ENCODE results near the gene RIOK3.

The RIOK3 gene, protein sequence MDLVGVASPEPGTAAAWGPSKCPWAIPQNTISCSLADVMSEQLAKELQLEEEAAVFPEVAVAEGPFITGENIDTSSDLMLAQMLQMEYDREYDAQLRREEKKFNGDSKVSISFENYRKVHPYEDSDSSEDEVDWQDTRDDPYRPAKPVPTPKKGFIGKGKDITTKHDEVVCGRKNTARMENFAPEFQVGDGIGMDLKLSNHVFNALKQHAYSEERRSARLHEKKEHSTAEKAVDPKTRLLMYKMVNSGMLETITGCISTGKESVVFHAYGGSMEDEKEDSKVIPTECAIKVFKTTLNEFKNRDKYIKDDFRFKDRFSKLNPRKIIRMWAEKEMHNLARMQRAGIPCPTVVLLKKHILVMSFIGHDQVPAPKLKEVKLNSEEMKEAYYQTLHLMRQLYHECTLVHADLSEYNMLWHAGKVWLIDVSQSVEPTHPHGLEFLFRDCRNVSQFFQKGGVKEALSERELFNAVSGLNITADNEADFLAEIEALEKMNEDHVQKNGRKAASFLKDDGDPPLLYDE

DNA sequence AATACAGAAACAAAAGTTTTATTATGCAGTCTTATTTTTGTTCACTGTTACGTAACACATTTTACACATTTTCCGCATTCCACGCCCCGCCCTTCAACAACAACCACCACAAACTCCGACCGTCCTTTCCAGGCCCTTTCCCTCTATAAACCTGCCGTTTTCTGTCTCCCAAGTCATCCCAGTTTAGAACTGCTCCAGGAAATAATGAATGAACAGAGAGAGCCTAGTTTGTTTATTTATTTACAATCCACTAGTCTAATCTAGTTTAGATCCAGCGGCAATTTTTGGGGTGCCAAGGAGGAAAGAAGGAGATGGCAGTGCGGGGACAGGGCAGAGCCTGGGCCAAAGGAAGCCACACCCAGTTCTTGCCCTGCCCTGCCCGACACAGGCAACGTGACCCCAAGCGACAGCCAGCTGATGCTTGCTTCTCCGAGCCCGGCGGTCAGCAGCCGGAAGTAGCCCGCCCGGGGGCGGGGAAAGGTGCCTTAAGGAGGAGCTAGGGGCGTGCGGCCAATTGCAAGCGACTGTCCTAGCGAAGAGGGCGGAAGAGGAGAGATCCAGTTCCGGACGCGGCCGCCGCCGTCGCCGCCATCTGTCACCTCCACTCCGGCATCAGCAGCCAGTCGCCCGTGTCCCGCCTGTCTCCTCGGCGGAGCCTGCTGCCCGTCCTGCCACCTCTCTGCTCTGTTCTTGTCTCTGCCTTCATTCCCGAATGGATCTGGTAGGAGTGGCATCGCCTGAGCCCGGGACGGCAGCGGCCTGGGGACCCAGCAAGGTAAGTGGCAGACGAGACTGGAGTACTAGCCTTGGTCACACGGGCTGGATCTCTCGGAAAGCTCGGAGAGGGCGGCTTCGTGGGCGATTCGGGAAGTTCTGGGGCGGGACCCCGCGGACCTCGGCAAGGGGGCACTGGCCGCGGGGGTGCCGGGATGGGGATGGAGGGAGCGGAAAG is at the start of gene RIOK3:
RIOK3 (plus strand) TSS at position 560 of the 952 bp plus-strand sequence; CDS start at position 713, 153 bp downstream.
- peak within 1 kb of the TSS; percentile 98 for H3K4me3 ChIP-seq
- DNase-seq (ENCODE audit: low spot score): peak; percentile 99
- TF ChIP-seq, protein P1, sequence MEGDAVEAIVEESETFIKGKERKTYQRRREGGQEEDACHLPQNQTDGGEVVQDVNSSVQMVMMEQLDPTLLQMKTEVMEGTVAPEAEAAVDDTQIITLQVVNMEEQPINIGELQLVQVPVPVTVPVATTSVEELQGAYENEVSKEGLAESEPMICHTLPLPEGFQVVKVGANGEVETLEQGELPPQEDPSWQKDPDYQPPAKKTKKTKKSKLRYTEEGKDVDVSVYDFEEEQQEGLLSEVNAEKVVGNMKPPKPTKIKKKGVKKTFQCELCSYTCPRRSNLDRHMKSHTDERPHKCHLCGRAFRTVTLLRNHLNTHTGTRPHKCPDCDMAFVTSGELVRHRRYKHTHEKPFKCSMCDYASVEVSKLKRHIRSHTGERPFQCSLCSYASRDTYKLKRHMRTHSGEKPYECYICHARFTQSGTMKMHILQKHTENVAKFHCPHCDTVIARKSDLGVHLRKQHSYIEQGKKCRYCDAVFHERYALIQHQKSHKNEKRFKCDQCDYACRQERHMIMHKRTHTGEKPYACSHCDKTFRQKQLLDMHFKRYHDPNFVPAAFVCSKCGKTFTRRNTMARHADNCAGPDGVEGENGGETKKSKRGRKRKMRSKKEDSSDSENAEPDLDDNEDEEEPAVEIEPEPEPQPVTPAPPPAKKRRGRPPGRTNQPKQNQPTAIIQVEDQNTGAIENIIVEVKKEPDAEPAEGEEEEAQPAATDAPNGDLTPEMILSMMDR (IDR thresholded peaks at IDR 0.05): no peak
- H3K27ac ChIP-seq: peak within 1 kb of the TSS; percentile 89 to 98

DNA sequence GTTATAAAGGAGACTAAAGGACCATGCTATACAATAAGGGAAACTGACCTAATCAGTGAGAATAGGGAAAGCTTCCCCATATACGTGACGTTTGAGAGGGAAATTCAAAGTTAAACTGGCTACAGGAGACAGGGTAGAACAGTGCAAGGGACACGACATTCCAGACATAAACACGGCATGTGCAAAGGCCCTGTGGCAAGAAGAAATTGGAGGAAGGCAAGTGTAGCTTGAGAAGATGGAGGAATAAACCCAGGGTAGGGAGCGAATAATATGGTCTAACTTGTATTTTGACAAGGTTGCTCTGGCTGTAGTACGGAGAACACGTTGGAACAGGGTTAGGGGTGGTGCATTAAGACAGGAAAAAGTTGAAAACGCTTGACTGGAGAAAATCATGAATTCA is 49.8 kb upstream of the RIOK3 start:
- DNase-seq (ENCODE audit: low spot score): no peak
- TF ChIP-seq, protein P1 (IDR thresholded peaks at IDR 0.05): no peak
- H3K4me3 ChIP-seq: no peak overlapping the region
- no peak overlapping the region for H3K27ac ChIP-seq

DNA sequence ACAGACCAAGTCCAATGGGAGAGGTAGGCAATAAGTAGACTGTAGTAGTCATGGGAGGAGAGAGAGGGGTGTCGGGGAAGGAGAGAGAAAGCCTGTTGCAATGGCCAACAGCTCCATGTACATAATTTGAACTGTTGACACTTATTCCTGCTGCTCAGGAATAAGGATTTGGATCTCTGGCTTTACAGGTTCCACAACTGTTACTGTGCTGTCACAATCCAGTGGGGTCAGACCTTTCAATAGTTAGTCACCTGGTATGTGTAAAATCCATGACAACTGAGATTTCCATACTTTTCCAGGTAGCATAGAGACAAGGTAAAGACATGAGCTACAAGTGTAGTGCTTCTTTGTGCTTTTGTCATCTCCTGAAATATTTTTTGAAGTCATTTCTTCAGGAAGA is 47.5 kb upstream of the RIOK3 start:
- DNase-seq (ENCODE audit: low spot score): no peak
- TF ChIP-seq, protein P1 (IDR thresholded peaks at IDR 0.05): no peak
- no peak overlapping the region for H3K4me3 ChIP-seq
- H3K27ac ChIP-seq: no peak overlapping the region

DNA sequence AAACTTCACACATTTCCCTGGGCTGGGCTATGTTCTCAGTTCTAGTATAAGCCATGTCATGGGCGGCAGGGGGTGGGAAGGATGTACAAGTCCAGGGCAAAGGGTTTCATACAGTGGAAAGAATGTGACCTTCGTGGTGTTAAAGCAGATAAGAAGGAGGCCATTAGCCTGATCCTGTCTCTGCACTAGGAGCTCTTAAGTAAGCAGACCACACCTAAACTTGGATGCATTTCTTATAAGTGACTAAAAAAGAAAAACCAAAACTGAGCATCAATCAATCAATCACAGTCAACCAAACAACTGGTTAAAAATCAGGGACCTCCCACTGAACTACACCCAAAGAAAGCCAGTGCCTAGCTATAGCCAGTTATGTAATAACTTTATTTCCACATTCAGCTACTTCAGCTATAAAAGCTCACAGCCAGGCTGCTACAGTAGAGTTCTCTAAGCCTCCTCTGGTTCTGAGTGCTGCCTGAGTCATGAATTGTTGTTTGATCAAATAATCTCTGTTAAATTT is 46.8 kb upstream of the RIOK3 start:
- no peak for DNase-seq (ENCODE audit: low spot score)
- TF ChIP-seq, protein P1 (IDR thresholded peaks at IDR 0.05): no peak
- no peak overlapping the region for H3K4me3 ChIP-seq
- no peak overlapping the region for H3K27ac ChIP-seq

DNA sequence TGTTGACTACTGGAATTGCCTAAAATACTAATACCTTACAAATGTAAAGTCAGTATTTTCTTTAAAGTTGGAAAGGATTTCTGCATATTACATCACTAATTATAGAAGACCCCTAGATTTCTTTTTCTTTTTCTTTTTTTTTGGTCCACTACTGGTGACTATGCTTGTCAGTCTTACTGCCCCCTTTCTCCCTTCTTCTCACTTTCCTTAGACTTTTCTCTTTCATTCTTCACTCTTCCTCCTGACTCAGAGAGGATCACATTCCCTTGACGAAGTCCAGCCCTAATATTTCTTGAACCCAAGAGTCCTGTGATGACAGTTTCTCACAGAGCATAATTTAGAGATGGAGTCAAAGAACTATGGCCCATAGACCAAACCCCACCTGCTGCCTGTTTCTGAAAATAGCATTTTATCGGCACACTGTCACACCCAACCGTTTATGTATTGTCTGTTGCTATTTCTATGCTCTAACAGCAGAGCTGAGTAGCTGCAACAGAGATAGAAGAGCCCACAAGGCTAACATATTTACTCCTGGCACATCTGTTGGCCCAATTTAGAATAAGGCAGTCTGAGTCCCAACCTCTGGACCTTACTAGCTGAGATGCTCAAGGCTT is 40.6 kb upstream of the RIOK3 start:
- Histone ChIP-seq H3K27ac (no peak overlapping the region), H3K4me3 (no peak overlapping the region)
- TF ChIP-seq, protein P1 (IDR thresholded peaks at IDR 0.05): no peak
- no peak for DNase-seq (ENCODE audit: low spot score)

DNA sequence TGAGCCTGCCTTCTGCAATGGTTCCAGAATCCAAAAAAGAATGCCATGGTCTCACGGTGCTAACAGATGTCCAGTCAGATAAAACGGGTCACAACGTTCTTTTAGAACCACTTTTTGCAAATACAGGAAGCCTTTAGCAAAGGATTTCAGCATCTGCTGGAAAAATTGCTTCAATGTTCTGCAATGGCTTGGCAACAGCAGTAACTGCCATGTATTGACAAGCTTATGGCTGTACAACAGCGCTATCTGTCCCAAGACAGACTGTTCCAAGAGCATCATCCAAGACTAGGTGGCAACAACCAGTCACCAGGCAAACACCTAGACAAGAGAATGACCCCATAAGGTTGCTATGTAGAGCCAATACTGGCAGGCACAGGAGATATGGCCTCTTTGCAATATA is 37.6 kb upstream of the RIOK3 start:
- TF ChIP-seq, protein P1 (IDR thresholded peaks at IDR 0.05): no peak
- H3K4me3 ChIP-seq: no peak overlapping the region
- no peak for DNase-seq (ENCODE audit: low spot score)
- no peak overlapping the region for H3K27ac ChIP-seq

Data from coronary artery (tissue), 2 donors.